ENCODE measurements around the gene GRID2.
"Not testable (repeated sequence)": the region's sequence is repeated elsewhere in the genome, so short reads cannot be mapped to it uniquely, and the experiment has no call there.

GRCh38 chr4:92442131-92442530 is 138.4 kb downstream of the GRID2 start:
- TF ChIP-seq, protein P1, sequence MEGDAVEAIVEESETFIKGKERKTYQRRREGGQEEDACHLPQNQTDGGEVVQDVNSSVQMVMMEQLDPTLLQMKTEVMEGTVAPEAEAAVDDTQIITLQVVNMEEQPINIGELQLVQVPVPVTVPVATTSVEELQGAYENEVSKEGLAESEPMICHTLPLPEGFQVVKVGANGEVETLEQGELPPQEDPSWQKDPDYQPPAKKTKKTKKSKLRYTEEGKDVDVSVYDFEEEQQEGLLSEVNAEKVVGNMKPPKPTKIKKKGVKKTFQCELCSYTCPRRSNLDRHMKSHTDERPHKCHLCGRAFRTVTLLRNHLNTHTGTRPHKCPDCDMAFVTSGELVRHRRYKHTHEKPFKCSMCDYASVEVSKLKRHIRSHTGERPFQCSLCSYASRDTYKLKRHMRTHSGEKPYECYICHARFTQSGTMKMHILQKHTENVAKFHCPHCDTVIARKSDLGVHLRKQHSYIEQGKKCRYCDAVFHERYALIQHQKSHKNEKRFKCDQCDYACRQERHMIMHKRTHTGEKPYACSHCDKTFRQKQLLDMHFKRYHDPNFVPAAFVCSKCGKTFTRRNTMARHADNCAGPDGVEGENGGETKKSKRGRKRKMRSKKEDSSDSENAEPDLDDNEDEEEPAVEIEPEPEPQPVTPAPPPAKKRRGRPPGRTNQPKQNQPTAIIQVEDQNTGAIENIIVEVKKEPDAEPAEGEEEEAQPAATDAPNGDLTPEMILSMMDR (IDR thresholded peaks at IDR 0.05) = not testable (repeated sequence)
- not testable (repeated sequence) for TF ChIP-seq POLR2A, POLR2AphosphoS5 (IDR thresholded peaks at IDR 0.05)

Data from breast epithelium (tissue), 3 donors.